ENCODE data around the gene FIG4. TPM values are rescaled to one million over a fixed set of nuclear protein-coding genes. Genes with fewer than 3 reads are reported as not detected.
A peak's percentile ranks its signal among the peaks of the same experiment; 100 is the strongest.
"Not testable (repeated sequence)": the region's sequence is repeated elsewhere in the genome, so short reads cannot be mapped to it uniquely, and the experiment has no call there.

The FIG4 gene
- total and polyA plus RNA-seq, 8 donors: 5.8 to 29.0 (median 7.8) TPM

DNA sequence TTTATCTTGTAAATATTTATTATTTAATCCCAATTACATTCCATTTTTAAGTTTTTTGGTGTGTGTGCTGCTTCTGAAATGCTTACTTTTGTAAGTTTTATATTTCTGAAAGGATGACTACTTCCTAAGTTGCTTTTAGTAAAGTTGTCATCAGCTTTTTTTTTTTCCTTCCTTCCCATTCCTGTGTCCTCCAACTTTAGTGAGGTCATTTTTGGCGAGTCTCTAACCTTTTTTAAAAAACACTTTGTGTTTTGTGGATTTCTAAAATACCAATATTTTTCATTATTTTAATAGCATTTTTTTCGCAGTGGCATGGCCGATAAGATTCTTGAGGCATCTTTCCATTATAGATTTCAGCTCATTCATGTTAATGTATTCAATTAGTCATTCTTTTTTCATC is 30.9 kb downstream of the FIG4 start:
- no peak overlapping the region for H3K27ac ChIP-seq
- intact Hi-C loops (cut with DNase I; ENCODE audit: low total_unique reads): no loop called here
- no peaks in the 10 kb centered on the region for H3K9me3 ChIP-seq
- no peaks in the 10 kb centered on the region for H3K27me3 ChIP-seq
- H3K36me3 ChIP-seq: peaks cover 0 to 32% (median 30%) of the 10 kb centered on the region in 4 donors
- peaks cover 0 to 19% (median 0%) of the 10 kb centered on the region in 4 donors for H3K4me1 ChIP-seq
- 84 to 94% (median 91%) methylated on average over 3 of the region's 3 CpGs for WGBS, 5 donors
- TF ChIP-seq CTCF (IDR thresholded peaks at IDR 0.05): no peak
- TF ChIP-seq EP300 (IDR thresholded peaks at IDR 0.05): no peak
- TF ChIP-seq POLR2AphosphoS5 (IDR thresholded peaks at IDR 0.05): no peak
- TF ChIP-seq POLR2A (IDR thresholded peaks at IDR 0.05): no peak
- peak in 1 of 2 donors; percentile 23 for DNase-seq
- no peak overlapping the region for H3K4me3 ChIP-seq

DNA sequence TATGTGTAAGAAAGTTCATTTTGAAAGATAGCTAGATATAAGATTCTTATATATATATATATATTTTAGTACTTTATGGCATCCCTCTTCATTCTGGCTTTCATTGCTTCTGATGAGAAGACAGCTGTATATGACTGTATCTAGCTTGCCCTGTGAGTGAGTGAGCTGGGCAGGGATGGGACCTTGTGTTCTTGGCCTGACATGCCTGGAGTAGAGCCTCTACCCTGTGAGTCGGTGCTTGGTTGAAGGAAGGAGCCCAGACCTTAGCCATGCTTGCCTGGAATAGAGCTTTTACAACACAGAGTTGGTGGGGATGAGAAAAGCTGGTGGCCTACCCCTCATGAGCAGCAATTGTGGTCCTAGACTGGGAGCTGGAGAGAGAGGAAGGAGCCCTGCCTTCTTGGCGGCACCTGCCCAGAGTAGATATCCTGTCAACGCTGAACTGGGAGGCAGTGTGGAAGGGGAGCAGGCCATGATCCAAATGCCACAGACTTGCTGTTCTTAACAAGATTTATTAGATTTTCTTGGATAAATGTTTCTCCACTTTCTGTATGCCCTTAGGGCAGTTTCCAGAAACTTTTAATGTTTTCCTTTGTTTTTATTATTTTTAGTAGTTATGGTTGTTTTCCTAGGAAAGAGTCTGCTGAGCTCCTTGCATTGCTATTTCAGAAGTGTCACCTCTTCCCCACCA is 31.6 kb downstream of the FIG4 start:
- Histone ChIP-seq H3K27ac (no peak overlapping the region), H3K4me3 (no peak overlapping the region), H3K36me3 (peaks cover 0 to 25% (median 23%) of the 10 kb centered on the region in 4 donors), H3K4me1 (peaks cover 0 to 19% (median 0%) of the 10 kb centered on the region in 4 donors), H3K9me3 (no peaks in the 10 kb centered on the region), H3K27me3 (no peaks in the 10 kb centered on the region)
- DNase-seq: no peak
- TF ChIP-seq CTCF (IDR thresholded peaks at IDR 0.05): no peak
- TF ChIP-seq POLR2AphosphoS5 (IDR thresholded peaks at IDR 0.05): no peak
- TF ChIP-seq EP300 (IDR thresholded peaks at IDR 0.05): no peak
- TF ChIP-seq POLR2A (IDR thresholded peaks at IDR 0.05): no peak
- intact Hi-C loops (cut with DNase I; ENCODE audit: low total_unique reads): no loop called here
- WGBS, 5 donors: 79 to 89% (median 85%) methylated on average over 3 of the region's 3 CpGs

DNA sequence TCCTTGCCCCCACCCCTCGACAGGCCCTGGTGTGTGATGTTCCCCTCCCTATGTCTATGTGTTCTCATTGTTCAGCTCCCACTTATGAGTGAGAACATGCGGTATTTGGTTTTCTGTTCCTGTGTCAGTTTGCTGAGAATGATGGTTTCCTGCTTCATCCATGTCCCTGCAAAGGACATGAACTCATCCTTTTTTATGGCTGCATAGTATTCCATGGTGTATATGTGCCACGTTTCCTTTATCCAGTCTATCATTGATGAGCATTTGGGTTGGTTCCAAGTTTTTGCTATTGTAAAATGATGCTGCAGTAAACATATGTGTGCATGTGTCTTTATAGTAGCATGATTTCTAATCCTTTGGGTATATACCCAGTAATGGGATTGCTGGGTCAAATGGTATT is 34.2 kb downstream of the FIG4 start:
- Histone ChIP-seq H3K4me1 (peaks cover 0 to 19% (median 0%) of the 10 kb centered on the region in 4 donors), H3K36me3 (peaks cover 0 to 11% (median 9%) of the 10 kb centered on the region in 4 donors)
- DNase-seq; intact Hi-C loops (cut with DNase I; ENCODE audit: low total_unique reads); H3K27ac ChIP-seq; H3K9me3 ChIP-seq; H3K4me3 ChIP-seq; H3K27me3 ChIP-seq: not testable (repeated sequence)
- 94 to 100% (median 97%) methylated on average over 3 of the region's 3 CpGs for WGBS, 5 donors

DNA sequence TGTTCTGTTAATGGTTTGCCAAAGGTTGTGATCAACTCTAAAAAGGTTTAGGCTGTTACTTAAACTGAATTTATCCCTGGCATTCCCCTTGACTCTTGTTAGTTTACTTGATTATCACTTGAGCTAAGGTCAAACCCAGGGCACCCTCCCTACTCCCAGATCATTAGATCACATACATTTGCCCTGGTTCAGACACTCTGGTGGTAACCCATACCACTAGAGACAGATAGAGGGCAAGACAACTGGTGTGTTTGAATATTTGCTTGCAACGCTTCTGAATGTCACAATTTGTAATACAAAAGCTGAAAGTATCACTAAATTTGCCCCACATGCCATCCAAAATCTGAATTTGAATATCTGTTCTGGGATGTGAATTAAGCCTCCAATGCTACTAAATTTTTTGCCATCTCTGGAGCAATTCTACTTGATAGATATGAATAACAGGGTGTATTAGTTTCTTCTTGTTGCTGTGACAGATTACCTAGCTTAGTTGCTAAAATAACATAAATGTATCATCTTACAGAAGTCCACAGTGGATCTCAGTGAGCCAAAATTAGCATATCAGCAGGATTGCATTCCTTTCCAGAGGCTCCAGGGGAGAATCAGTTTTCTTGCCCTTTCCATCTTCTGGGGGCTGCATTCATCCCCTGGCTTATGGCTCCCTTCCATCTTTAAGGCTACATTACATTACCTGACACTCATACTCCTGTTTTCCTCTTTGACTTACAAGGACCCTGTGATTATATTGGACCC is 45.4 kb downstream of the FIG4 start:
- Histone ChIP-seq H3K27ac (no peak overlapping the region), H3K27me3 (no peaks in the 10 kb centered on the region), H3K36me3 (peaks cover 9 to 64% (median 53%) of the 10 kb centered on the region in 4 donors), H3K4me1 (no peaks in the 10 kb centered on the region), H3K4me3 (no peak overlapping the region), H3K9me3 (no peaks in the 10 kb centered on the region)
- WGBS, 5 donors: 79 to 92% (median 87%) methylated on average over 1 of the region's 1 CpG
- DNase-seq: no peak
- TF ChIP-seq EP300 (IDR thresholded peaks at IDR 0.05): no peak
- TF ChIP-seq POLR2A (IDR thresholded peaks at IDR 0.05): no peak
- intact Hi-C loops (cut with DNase I; ENCODE audit: low total_unique reads): no loop called here

DNA sequence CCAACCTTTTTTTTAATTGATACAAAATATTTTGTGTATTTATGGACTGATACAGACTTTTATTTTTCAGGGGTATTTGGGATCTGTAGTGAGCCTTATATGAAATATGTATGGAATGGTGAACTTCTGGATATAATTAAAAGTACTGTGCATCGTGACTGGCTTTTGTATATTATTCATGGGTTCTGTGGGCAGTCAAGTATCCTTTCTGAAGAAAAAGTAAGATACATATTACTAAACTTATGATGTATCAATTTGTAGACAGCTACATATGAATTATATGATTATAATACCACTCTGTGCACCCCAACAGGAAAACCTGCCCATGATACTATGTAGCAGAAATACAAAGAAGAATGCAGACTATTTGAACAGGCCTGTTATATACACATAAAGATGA is 47.2 kb downstream of the FIG4 start:
- no peak for DNase-seq
- Histone ChIP-seq H3K4me3 (no peak overlapping the region), H3K36me3 (peaks cover 9 to 69% (median 58%) of the 10 kb centered on the region in 4 donors), H3K4me1 (no peaks in the 10 kb centered on the region), H3K27ac (no peak overlapping the region), H3K9me3 (no peaks in the 10 kb centered on the region), H3K27me3 (no peaks in the 10 kb centered on the region)
- 77 to 88% (median 82%) methylated on average over 1 of the region's 1 CpG for WGBS, 5 donors
- no peak for TF ChIP-seq POLR2AphosphoS5 (IDR thresholded peaks at IDR 0.05)
- no peak for TF ChIP-seq EP300 (IDR thresholded peaks at IDR 0.05)
- no peak for TF ChIP-seq CTCF (IDR thresholded peaks at IDR 0.05)
- no peak for TF ChIP-seq POLR2A (IDR thresholded peaks at IDR 0.05)
- intact Hi-C loops (cut with DNase I; ENCODE audit: low total_unique reads): no loop called here

Measured in stomach (tissue), 9 donors.